ENCODE results near the gene DGKA. TPM values are rescaled to one million over a fixed set of nuclear protein-coding genes. Genes with fewer than 3 reads are reported as not detected.

DGKA gene
- total RNA-seq, 2 donors from 2014 or later = 74.9 to 161 TPM

DNA sequence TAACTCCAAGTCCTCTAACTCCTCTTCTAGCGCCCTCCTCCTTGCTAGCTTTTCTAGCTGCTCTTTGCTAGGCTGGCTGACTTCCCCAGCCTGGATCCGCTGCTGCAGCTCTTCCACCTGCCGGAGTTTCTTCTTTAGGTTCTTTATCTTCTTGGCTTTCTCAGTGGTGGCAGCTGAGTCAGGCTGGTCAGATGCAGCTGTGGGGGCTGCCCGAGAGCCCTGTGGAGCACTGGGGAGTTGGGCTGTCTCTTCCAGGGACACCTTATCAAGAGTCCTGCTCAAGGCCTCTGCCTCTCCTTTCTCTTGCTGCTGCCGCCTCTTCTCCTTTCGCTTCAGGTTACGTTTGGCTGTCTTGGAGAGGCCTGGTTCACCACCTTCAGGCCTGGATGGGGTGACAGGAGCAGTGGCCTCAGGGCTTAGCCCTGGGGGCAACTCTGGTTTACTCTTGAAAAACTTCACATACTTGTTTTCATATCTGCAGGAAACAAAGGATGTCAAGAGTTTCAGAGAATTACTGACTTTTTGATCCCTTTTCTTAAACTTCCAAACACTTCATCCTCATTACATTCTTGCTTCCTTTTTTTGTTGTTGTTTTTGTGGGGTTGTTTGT is 29.0 kb upstream of the DGKA start:
- Histone ChIP-seq H3K36me3 (no peaks in the 10 kb centered on the region), H3K27me3 (replicated peaks; ENCODE audit: insufficient read depth) (no peaks in the 10 kb centered on the region), H3K4me1 (replicated peaks) (no peaks in the 10 kb centered on the region), H3K27ac (no peak overlapping the region), H3K4me3 (no peak overlapping the region), H3K9me3 (no peaks in the 10 kb centered on the region)
- intact Hi-C loops (cut with DNase I) = no loop called here
- no peak for TF ChIP-seq POLR2AphosphoS5 (IDR thresholded peaks at IDR 0.05)
- TF ChIP-seq, protein P1, sequence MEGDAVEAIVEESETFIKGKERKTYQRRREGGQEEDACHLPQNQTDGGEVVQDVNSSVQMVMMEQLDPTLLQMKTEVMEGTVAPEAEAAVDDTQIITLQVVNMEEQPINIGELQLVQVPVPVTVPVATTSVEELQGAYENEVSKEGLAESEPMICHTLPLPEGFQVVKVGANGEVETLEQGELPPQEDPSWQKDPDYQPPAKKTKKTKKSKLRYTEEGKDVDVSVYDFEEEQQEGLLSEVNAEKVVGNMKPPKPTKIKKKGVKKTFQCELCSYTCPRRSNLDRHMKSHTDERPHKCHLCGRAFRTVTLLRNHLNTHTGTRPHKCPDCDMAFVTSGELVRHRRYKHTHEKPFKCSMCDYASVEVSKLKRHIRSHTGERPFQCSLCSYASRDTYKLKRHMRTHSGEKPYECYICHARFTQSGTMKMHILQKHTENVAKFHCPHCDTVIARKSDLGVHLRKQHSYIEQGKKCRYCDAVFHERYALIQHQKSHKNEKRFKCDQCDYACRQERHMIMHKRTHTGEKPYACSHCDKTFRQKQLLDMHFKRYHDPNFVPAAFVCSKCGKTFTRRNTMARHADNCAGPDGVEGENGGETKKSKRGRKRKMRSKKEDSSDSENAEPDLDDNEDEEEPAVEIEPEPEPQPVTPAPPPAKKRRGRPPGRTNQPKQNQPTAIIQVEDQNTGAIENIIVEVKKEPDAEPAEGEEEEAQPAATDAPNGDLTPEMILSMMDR (IDR thresholded peaks at IDR 0.05) = no peak
- no peak for TF ChIP-seq POLR2A (IDR thresholded peaks at IDR 0.05)
- WGBS = 95% methylated on average over 7 of the region's 7 CpGs
- no peak for DNase-seq (ENCODE audit: low spot score)

DNA sequence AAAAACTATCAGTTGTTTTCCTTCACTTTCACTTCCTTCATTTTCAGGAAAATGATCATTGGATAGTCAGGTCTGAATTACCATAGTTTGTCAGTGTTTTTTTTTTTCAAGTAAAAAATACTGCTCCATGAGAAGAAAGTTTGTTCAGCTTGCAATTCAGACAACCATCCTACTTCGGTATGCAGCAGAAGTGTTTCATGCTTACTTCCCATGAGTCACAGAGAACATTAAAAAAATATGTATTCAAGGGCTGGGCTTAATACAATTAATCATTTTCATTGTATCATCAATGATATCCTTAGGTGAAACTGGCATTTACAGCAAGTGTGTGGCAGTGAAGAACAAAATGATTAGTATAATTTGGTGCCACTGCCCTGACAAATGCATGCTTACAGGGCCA is 24.9 kb upstream of the DGKA start:
- 76% methylated on average over 1 of the region's 1 CpG for WGBS
- intact Hi-C loops (cut with DNase I) = no loop called here
- DNase-seq (ENCODE audit: low spot score) = no peak
- no peaks in the 10 kb centered on the region for H3K36me3 ChIP-seq
- peaks cover 6% of the 10 kb centered on the region for H3K4me1 ChIP-seq (replicated peaks)
- H3K27ac ChIP-seq = no peak overlapping the region
- no peaks in the 10 kb centered on the region for H3K9me3 ChIP-seq
- H3K4me3 ChIP-seq = no peak overlapping the region
- TF ChIP-seq POLR2AphosphoS5 (IDR thresholded peaks at IDR 0.05) = no peak
- TF ChIP-seq POLR2A (IDR thresholded peaks at IDR 0.05) = no peak
- TF ChIP-seq, protein P1 (IDR thresholded peaks at IDR 0.05) = no peak
- no peaks in the 10 kb centered on the region for H3K27me3 ChIP-seq (replicated peaks; ENCODE audit: insufficient read depth)

DNA sequence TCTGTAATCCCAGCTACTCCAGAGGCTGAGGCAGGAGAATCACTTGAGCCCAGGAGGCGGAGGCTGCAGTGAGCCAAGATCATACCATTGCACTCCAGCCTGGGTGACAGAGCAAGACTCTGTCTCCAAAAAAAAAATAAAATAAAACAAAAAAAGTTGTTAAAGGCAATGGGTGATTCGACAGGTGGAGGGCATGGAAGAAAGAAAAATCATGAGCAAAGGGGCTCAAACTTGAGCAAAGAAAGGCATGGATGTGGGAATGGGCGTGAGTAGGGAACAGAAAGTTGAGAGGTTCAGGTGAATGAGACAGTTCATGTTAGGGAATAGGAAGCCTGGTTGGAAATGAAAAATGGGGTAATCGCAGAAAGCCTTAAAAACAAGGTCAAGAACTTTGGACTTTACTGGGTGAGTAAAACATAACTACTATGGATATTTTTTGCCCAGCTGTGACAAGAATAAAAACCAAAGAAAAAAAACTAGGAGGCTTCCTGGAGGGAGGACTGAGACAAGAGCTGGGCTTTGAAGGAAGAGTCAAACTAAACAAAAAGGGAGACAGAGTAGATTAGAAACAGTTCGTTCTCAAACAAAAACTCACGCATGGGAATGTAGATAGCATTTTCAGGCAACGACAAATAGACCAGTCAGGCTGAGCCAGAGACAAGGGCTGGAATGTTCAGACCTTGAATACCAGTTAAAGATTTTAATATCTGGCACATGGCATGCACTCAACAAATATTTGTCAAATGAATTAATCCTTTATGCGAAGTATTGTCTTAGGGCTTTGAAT is 22.0 kb upstream of the DGKA start:
- peak; percentile 87 for TF ChIP-seq POLR2AphosphoS5 (IDR thresholded peaks at IDR 0.05)
- TF ChIP-seq, protein P1 (IDR thresholded peaks at IDR 0.05) = no peak
- H3K27ac ChIP-seq = peak overlapping the region; percentile 79 to 86
- H3K4me1 ChIP-seq (replicated peaks) = peaks cover 6% of the 10 kb centered on the region
- no peaks in the 10 kb centered on the region for H3K27me3 ChIP-seq (replicated peaks; ENCODE audit: insufficient read depth)
- no peaks in the 10 kb centered on the region for H3K36me3 ChIP-seq
- no peak overlapping the region for H3K4me3 ChIP-seq
- intact Hi-C loops (cut with DNase I) = no loop called here
- peak; percentile 59 for DNase-seq (ENCODE audit: low spot score)
- no peaks in the 10 kb centered on the region for H3K9me3 ChIP-seq
- WGBS = 43% methylated on average over 8 of the region's 8 CpGs

DNA sequence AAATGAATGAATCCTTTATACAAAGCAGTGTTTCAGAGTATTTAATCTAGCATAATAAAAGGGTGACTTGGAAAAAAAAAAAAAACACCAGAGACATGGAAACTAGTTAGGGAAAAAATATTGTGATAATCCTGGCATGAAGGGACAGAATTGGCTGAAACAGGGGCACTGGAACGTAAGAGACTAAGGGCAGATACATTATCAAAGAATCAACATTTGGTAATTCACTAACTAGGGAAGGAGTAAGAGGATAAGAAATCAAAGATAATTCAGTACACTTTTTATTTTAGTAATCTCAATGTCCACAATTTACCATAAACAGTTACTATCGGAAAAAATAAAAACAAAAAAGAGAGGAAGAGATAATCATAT is 21.5 kb upstream of the DGKA start:
- intact Hi-C loops (cut with DNase I) = no loop called here
- H3K36me3 ChIP-seq = no peaks in the 10 kb centered on the region
- H3K4me3 ChIP-seq = no peak overlapping the region
- H3K4me1 ChIP-seq (replicated peaks) = peaks cover 6% of the 10 kb centered on the region
- no peaks in the 10 kb centered on the region for H3K27me3 ChIP-seq (replicated peaks; ENCODE audit: insufficient read depth)
- TF ChIP-seq POLR2A (IDR thresholded peaks at IDR 0.05) (no peak), POLR2AphosphoS5 (IDR thresholded peaks at IDR 0.05) (no peak)
- TF ChIP-seq, protein P1 (IDR thresholded peaks at IDR 0.05) = no peak
- DNase-seq (ENCODE audit: low spot score) = no peak
- no peaks in the 10 kb centered on the region for H3K9me3 ChIP-seq
- 34% methylated on average over 2 of the region's 2 CpGs for WGBS
- H3K27ac ChIP-seq = peak overlapping the region; percentile 79 to 86

DNA sequence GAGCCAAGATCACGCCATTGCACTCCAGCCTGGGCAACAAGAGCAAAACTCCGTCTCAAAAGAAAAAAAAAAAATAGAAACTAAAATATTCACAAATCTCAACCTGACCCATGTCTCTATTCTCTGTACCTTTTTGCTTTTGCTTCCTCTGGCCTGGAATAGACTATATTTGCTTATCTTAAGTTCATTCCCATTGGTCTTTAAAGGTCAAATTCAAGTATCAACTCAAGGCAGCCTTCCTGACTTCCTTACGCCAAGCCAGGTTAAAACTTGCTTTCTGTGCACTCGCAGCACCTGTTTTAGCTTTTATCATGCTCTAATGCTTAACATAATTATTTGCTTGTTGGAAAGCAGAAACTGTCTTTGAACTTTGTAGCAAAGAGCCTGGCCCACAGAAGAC is 18.1 kb upstream of the DGKA start:
- no peak overlapping the region for H3K4me3 ChIP-seq
- TF ChIP-seq POLR2AphosphoS5 (IDR thresholded peaks at IDR 0.05) (no peak), POLR2A (IDR thresholded peaks at IDR 0.05) (no peak)
- TF ChIP-seq, protein P1 (IDR thresholded peaks at IDR 0.05) = no peak
- intact Hi-C loops (cut with DNase I) = no loop called here
- no peaks in the 10 kb centered on the region for H3K36me3 ChIP-seq
- H3K27me3 ChIP-seq (replicated peaks; ENCODE audit: insufficient read depth) = no peaks in the 10 kb centered on the region
- DNase-seq (ENCODE audit: low spot score) = no peak
- no peaks in the 10 kb centered on the region for H3K9me3 ChIP-seq
- H3K27ac ChIP-seq = peak overlapping the region in 1 of 2 donors; percentile 86
- 79% methylated on average over 4 of the region's 4 CpGs for WGBS
- peaks cover 6% of the 10 kb centered on the region for H3K4me1 ChIP-seq (replicated peaks)

Measured in prostate gland (tissue), 2 donors.